ENCODE measurements around the gene UGT1A10. TPM values are rescaled to one million over a fixed set of nuclear protein-coding genes. Genes with fewer than 3 reads are reported as not detected.
"Not testable (repeated sequence)": the region's sequence is repeated elsewhere in the genome, so short reads cannot be mapped to it uniquely, and the experiment has no call there.

Gene UGT1A10
- total RNA-seq, 2 donors from 2014 or later = 0.52 to 0.99 TPM

- intact Hi-C loops (cut with DNase I) = no loop called here
- Histone ChIP-seq H3K27me3 (no peaks in the 10 kb centered on the region), H3K36me3 (replicated peaks in 1 of 2; ENCODE audit: insufficient read depth in 1 of 2, low read depth in 2 of 2) (no peaks in the 10 kb centered on the region), H3K4me3 (no peak overlapping the region), H3K4me1 (no peaks in the 10 kb centered on the region), H3K27ac (no peak overlapping the region), H3K9me3 (no peaks in the 10 kb centered on the region)
- no peak for ATAC-seq
- 51 to 61% methylated on average over 6 of the region's 6 CpGs for WGBS, 2 donors
- no peak for TF ChIP-seq CTCF (IDR thresholded peaks at IDR 0.05)
- TF ChIP-seq POLR2A (IDR thresholded peaks at IDR 0.05) = no peak
- DNase-seq = no peak
Measured at GRCh38 chr2:233654501-233654900, 18.3 kb downstream of the UGT1A10 start.

DNA sequence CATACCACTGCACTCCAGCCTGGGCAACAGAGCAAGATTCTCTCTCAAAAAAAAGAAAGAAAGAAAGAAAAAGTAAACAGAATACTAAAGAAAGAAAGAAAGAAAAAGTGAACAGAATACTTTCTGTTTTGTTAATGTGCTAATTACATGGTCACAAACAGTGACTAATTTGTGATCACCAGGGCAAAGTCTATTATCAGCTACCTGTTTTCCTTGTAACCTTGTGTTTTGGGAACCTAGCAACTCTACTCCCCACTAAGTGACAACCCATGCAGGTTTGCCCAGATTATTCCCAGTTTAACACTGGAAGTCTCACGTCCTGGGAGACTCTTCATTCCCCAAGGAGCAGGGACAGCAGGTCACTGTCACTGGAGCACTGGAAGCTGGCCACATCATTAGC lies 18.8 kb downstream of the UGT1A10 start:
- intact Hi-C loops (cut with DNase I) = no loop called here
- no peak overlapping the region for H3K27ac ChIP-seq
- WGBS, 2 donors = 28 to 29% methylated on average over 1 of the region's 1 CpG
- no peaks in the 10 kb centered on the region for H3K4me1 ChIP-seq
- H3K4me3 ChIP-seq = no peak overlapping the region
- no peaks in the 10 kb centered on the region for H3K36me3 ChIP-seq (replicated peaks in 1 of 2; ENCODE audit: insufficient read depth in 1 of 2, low read depth in 2 of 2)
- ATAC-seq (no peak), DNase-seq (no peak)
- no peaks in the 10 kb centered on the region for H3K9me3 ChIP-seq
- TF ChIP-seq POLR2A (IDR thresholded peaks at IDR 0.05) (no peak), CTCF (IDR thresholded peaks at IDR 0.05) (no peak)
- no peaks in the 10 kb centered on the region for H3K27me3 ChIP-seq

DNA sequence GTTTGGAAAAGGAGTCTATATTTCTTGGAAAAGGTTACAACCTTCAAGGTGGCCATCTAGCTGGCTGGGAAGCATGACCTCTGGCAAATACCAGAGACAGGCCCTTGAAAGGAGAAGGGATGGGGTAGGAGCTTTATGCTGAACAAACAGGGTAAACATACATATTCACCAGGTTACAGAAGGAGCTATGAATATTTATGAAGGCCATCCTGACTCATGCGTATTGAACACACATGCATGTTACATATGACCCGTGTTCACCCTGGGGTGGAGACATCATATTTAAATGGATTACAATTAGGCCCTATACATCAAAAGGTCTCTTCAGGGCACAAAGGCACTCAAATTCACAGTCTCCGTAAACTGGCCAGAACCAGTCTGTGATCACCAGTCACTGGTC lies 19.7 kb downstream of the UGT1A10 start:
- H3K27ac ChIP-seq; intact Hi-C loops (cut with DNase I); ATAC-seq; H3K27me3 ChIP-seq; H3K4me1 ChIP-seq; H3K9me3 ChIP-seq; H3K4me3 ChIP-seq; DNase-seq; H3K36me3 ChIP-seq (replicated peaks in 1 of 2; ENCODE audit: insufficient read depth in 1 of 2, low read depth in 2 of 2): not testable (repeated sequence)
- WGBS, 2 donors = 77 to 83% methylated on average over 3 of the region's 3 CpGs

GRCh38 chr2:233656443-233656842 lies 20.2 kb downstream of the UGT1A10 start:
- ATAC-seq (no peak), DNase-seq (no peak)
- intact Hi-C loops (cut with DNase I) = no loop called here
- Histone ChIP-seq H3K36me3 (replicated peaks in 1 of 2; ENCODE audit: insufficient read depth in 1 of 2, low read depth in 2 of 2) (no peaks in the 10 kb centered on the region), H3K27me3 (no peaks in the 10 kb centered on the region), H3K4me3 (no peak overlapping the region), H3K4me1 (no peaks in the 10 kb centered on the region), H3K9me3 (no peaks in the 10 kb centered on the region), H3K27ac (no peak overlapping the region)
- 75% methylated on average over 10 of the region's 10 CpGs for WGBS, 2 donors
- TF ChIP-seq POLR2A (IDR thresholded peaks at IDR 0.05) (no peak), CTCF (IDR thresholded peaks at IDR 0.05) (no peak)

DNA sequence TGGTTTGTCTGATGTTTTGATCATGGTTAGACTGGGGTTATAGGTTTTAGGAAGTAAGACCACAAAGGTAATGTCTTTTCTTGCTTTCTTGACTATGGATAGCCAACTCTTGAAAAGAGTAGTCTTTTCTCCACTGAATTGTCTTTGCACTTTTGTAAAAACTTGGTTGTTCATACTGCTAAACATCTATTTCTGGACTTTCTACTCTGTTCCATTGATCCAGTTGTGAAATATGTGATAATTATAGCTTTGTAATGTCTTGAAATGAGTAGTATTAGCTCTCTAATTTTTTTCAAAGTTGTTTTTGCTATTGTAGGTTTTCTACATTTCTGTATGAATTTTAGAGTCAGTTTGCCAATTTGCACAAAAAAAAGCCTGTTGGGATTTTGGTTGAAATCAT lies 22.4 kb downstream of the UGT1A10 start:
- DNase-seq = no peak
- Histone ChIP-seq H3K27me3 (no peaks in the 10 kb centered on the region), H3K4me3 (no peak overlapping the region), H3K27ac (no peak overlapping the region), H3K4me1 (no peaks in the 10 kb centered on the region), H3K36me3 (replicated peaks in 1 of 2; ENCODE audit: insufficient read depth in 1 of 2, low read depth in 2 of 2) (no peaks in the 10 kb centered on the region), H3K9me3 (no peaks in the 10 kb centered on the region)
- TF ChIP-seq POLR2A (IDR thresholded peaks at IDR 0.05) (no peak), CTCF (IDR thresholded peaks at IDR 0.05) (no peak)
- intact Hi-C loops (cut with DNase I) = no loop called here
- no peak for ATAC-seq
